Measurements from ENCODE around the gene SIAH3.

Gene SIAH3

DNA sequence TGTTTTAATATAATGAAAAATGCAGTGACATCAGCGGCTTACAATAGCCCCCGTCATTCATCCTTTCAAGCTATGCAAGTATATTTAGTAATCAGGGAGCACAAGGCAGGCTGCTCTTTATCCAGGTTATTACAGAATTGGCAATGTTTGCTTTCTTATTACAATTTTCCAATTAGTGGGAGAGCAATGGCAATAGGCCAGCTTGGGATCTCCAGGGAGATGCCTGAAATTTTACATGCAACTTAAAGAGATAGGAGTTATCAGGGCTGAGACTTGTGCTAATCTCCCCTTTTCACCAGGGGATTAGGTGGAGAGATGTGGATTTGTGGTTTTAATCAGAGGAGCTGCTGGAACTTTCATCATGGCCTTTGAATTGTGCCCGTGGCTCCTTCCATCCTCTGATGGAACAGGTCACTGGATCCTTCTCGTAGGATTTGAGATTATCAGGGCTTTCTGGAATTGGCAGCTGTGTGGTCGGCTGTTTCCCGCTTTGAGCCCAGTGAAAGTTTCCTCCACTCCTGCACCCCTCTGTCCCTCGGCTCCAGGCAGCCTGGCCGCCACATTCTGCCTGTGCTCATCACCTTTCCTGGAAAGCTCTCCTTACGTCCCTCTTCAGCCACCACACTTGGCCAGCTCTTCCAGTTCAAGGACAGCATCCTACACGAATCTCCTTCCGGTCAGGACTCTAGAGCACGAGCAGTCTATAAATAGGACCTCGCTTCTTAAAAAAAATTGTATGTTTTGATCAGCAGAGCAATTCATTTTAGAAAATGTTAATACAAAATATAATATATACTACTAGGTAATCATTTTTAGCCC is 102.4 kb downstream of the SIAH3 start:
- Histone ChIP-seq H3K9me3 (ENCODE audit: control insufficient read depth in 1 of 2, low read length in 2 of 2) (no peaks in the 10 kb centered on the region), H3K36me3 (ENCODE audit: control insufficient read depth in 1 of 2, insufficient read depth in 2 of 2, low read length in 2 of 2) (no peaks in the 10 kb centered on the region), H3K27me3 (ENCODE audit: control insufficient read depth in 1 of 2, insufficient read depth in 2 of 2, low read length in 2 of 2) (no peaks in the 10 kb centered on the region), H3K9ac (ENCODE audit: low read depth in 1 of 2, low read length in 2 of 2) (no peak overlapping the region), H3K4me3 (ENCODE audit: low read depth in 1 of 2, low read length in 2 of 2) (no peak overlapping the region), H3K4me1 (ENCODE audit: control insufficient read depth in 1 of 2, insufficient read depth in 2 of 2, low read length in 2 of 2) (no peaks in the 10 kb centered on the region), H3K27ac (ENCODE audit: low read depth, low read length) (no peak overlapping the region)

DNA sequence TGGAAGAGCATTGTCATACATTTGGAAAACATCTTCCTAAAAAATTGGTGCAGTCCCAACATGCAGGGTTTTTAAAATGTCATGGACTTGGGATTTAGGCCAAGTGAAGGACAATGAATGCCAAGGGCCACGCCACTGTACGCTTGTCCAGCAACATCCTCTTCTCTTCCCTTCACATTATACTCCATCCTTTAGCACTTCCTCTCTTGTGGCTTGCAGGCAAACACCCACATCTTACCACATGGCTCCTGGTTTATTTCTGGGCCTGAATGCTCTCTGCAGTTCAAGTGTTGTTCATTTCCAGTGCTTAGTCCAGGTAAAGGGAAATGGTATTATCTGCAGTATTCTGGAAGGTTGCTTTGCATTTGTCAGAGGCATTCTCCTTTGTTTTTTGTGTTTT is 104.5 kb downstream of the SIAH3 start:
- Histone ChIP-seq H3K36me3 (ENCODE audit: control insufficient read depth in 1 of 2, insufficient read depth in 2 of 2, low read length in 2 of 2) (no peaks in the 10 kb centered on the region), H3K9ac (ENCODE audit: low read depth in 1 of 2, low read length in 2 of 2) (no peak overlapping the region), H3K27ac (ENCODE audit: low read depth, low read length) (no peak overlapping the region), H3K27me3 (ENCODE audit: control insufficient read depth in 1 of 2, insufficient read depth in 2 of 2, low read length in 2 of 2) (no peaks in the 10 kb centered on the region), H3K9me3 (ENCODE audit: control insufficient read depth in 1 of 2, low read length in 2 of 2) (no peaks in the 10 kb centered on the region), H3K4me3 (ENCODE audit: low read depth in 1 of 2, low read length in 2 of 2) (no peak overlapping the region), H3K4me1 (ENCODE audit: control insufficient read depth in 1 of 2, insufficient read depth in 2 of 2, low read length in 2 of 2) (no peaks in the 10 kb centered on the region)

GRCh38 chr13:45744979-45745378 is 106.6 kb downstream of the SIAH3 start:
- Histone ChIP-seq H3K36me3 (ENCODE audit: control insufficient read depth in 1 of 2, insufficient read depth in 2 of 2, low read length in 2 of 2) (no peaks in the 10 kb centered on the region), H3K9me3 (ENCODE audit: control insufficient read depth in 1 of 2, low read length in 2 of 2) (no peaks in the 10 kb centered on the region), H3K4me3 (ENCODE audit: low read depth in 1 of 2, low read length in 2 of 2) (no peak overlapping the region), H3K27me3 (ENCODE audit: control insufficient read depth in 1 of 2, insufficient read depth in 2 of 2, low read length in 2 of 2) (no peaks in the 10 kb centered on the region), H3K27ac (ENCODE audit: low read depth, low read length) (no peak overlapping the region), H3K4me1 (ENCODE audit: control insufficient read depth in 1 of 2, insufficient read depth in 2 of 2, low read length in 2 of 2) (no peaks in the 10 kb centered on the region), H3K9ac (ENCODE audit: low read depth in 1 of 2, low read length in 2 of 2) (no peak overlapping the region)

GRCh38 chr13:45742985-45743384 is 108.6 kb downstream of the SIAH3 start:
- Histone ChIP-seq H3K9ac (ENCODE audit: low read depth in 1 of 2, low read length in 2 of 2) (no peak overlapping the region), H3K27me3 (ENCODE audit: control insufficient read depth in 1 of 2, insufficient read depth in 2 of 2, low read length in 2 of 2) (no peaks in the 10 kb centered on the region), H3K4me1 (ENCODE audit: control insufficient read depth in 1 of 2, insufficient read depth in 2 of 2, low read length in 2 of 2) (no peaks in the 10 kb centered on the region), H3K9me3 (ENCODE audit: control insufficient read depth in 1 of 2, low read length in 2 of 2) (no peaks in the 10 kb centered on the region), H3K27ac (ENCODE audit: low read depth, low read length) (no peak overlapping the region), H3K4me3 (ENCODE audit: low read depth in 1 of 2, low read length in 2 of 2) (no peak overlapping the region), H3K36me3 (ENCODE audit: control insufficient read depth in 1 of 2, insufficient read depth in 2 of 2, low read length in 2 of 2) (no peaks in the 10 kb centered on the region)

DNA sequence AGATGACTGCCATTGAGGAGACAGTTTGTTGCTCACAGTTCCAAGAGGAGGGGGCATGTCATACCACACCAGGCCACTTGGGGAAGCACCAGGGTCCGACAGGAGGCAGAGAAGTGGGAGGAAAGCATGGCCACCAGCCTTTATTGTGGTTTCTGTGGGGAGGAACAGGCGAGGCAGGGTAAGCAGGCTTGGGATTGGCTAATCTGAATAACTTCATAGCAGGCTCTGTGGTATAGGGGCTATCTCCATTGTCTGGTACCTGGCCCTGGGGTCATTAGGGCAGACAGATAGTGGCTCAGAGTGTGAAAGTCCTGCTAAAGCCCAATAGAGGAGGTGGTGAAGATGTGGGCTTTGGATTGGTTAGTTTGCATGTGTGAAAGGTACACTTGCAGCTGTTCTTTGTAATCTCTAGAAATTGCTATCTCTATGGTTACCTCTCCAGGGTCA is 114.0 kb downstream of the SIAH3 start:
- Histone ChIP-seq H3K9ac (ENCODE audit: low read depth in 1 of 2, low read length in 2 of 2) (no peak overlapping the region), H3K27ac (ENCODE audit: low read depth, low read length) (no peak overlapping the region), H3K27me3 (ENCODE audit: control insufficient read depth in 1 of 2, insufficient read depth in 2 of 2, low read length in 2 of 2) (no peaks in the 10 kb centered on the region), H3K4me3 (ENCODE audit: low read depth in 1 of 2, low read length in 2 of 2) (no peak overlapping the region), H3K9me3 (ENCODE audit: control insufficient read depth in 1 of 2, low read length in 2 of 2) (no peaks in the 10 kb centered on the region), H3K4me1 (ENCODE audit: control insufficient read depth in 1 of 2, insufficient read depth in 2 of 2, low read length in 2 of 2) (no peaks in the 10 kb centered on the region), H3K36me3 (ENCODE audit: control insufficient read depth in 1 of 2, insufficient read depth in 2 of 2, low read length in 2 of 2) (no peaks in the 10 kb centered on the region)

GRCh38 chr13:45733361-45733760 is 118.2 kb downstream of the SIAH3 start:
- Histone ChIP-seq H3K9me3 (ENCODE audit: control insufficient read depth in 1 of 2, low read length in 2 of 2) (no peaks in the 10 kb centered on the region), H3K4me1 (ENCODE audit: control insufficient read depth in 1 of 2, insufficient read depth in 2 of 2, low read length in 2 of 2) (no peaks in the 10 kb centered on the region)

DNA sequence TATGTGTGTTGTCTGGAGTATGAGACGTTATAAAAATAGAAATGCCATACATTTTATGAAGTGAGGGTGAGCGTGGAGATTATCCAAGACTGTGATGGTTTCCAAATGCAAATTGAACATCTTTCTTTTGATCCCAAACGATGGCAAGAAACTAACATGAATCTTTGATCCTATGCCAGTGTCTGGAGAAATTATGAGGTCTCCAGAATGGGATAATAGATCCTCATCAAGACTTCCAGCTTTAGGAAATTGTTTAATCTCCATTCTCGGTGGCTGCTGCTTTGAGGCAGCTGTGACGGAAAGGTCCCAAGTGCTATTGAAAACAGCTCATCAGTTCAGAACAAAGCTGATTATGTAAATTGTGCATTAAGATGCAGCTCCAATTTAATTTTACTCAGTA is 118.6 kb downstream of the SIAH3 start:
- Histone ChIP-seq H3K27me3 (ENCODE audit: control insufficient read depth in 1 of 2, insufficient read depth in 2 of 2, low read length in 2 of 2) (no peaks in the 10 kb centered on the region), H3K36me3 (ENCODE audit: control insufficient read depth in 1 of 2, insufficient read depth in 2 of 2, low read length in 2 of 2) (no peaks in the 10 kb centered on the region), H3K4me3 (ENCODE audit: low read depth in 1 of 2, low read length in 2 of 2) (no peak overlapping the region), H3K9ac (ENCODE audit: low read depth in 1 of 2, low read length in 2 of 2) (no peak overlapping the region), H3K9me3 (ENCODE audit: control insufficient read depth in 1 of 2, low read length in 2 of 2) (no peaks in the 10 kb centered on the region), H3K27ac (ENCODE audit: low read depth, low read length) (no peak overlapping the region), H3K4me1 (ENCODE audit: control insufficient read depth in 1 of 2, insufficient read depth in 2 of 2, low read length in 2 of 2) (no peaks in the 10 kb centered on the region)

More at GRCh38 chr13:45733361-45733760, 118.2 kb downstream of the SIAH3 start:
- H3K9ac ChIP-seq (ENCODE audit: low read depth in 1 of 2, low read length in 2 of 2) = no peak overlapping the region
- H3K27ac ChIP-seq (ENCODE audit: low read depth, low read length) = no peak overlapping the region
- H3K36me3 ChIP-seq (ENCODE audit: control insufficient read depth in 1 of 2, insufficient read depth in 2 of 2, low read length in 2 of 2) = no peaks in the 10 kb centered on the region
- no peak overlapping the region for H3K4me3 ChIP-seq (ENCODE audit: low read depth in 1 of 2, low read length in 2 of 2)
- H3K27me3 ChIP-seq (ENCODE audit: control insufficient read depth in 1 of 2, insufficient read depth in 2 of 2, low read length in 2 of 2) = no peaks in the 10 kb centered on the region

DNA sequence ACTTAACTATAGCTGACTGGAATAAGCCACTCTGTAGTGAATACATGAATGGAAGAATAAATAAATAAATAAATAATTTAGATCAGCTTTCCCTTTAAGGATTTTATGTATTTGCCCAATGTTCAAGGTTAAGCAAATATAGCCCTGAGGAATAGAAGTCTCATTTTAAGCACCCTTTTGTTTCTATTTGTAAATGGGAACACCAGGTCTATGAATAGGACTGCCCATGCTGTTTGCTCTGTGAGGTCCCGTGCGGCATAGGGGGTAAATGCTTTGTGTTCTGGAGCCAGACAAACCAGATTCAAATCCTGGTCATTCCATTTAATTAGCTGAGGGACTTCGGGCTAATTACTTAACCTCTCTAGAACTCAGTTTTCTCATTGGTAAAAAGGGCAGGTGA is 120.1 kb downstream of the SIAH3 start:
- Histone ChIP-seq H3K27me3 (ENCODE audit: control insufficient read depth in 1 of 2, insufficient read depth in 2 of 2, low read length in 2 of 2) (no peaks in the 10 kb centered on the region), H3K9ac (ENCODE audit: low read depth in 1 of 2, low read length in 2 of 2) (no peak overlapping the region), H3K36me3 (ENCODE audit: control insufficient read depth in 1 of 2, insufficient read depth in 2 of 2, low read length in 2 of 2) (no peaks in the 10 kb centered on the region), H3K9me3 (ENCODE audit: control insufficient read depth in 1 of 2, low read length in 2 of 2) (no peaks in the 10 kb centered on the region), H3K4me1 (ENCODE audit: control insufficient read depth in 1 of 2, insufficient read depth in 2 of 2, low read length in 2 of 2) (no peaks in the 10 kb centered on the region), H3K27ac (ENCODE audit: low read depth, low read length) (no peak overlapping the region), H3K4me3 (ENCODE audit: low read depth in 1 of 2, low read length in 2 of 2) (no peak overlapping the region)

GRCh38 chr13:45728759-45729158 is 122.8 kb downstream of the SIAH3 start:
- Histone ChIP-seq H3K4me3 (ENCODE audit: low read depth in 1 of 2, low read length in 2 of 2) (no peak overlapping the region), H3K9me3 (ENCODE audit: control insufficient read depth in 1 of 2, low read length in 2 of 2) (no peaks in the 10 kb centered on the region), H3K36me3 (ENCODE audit: control insufficient read depth in 1 of 2, insufficient read depth in 2 of 2, low read length in 2 of 2) (no peaks in the 10 kb centered on the region), H3K27ac (ENCODE audit: low read depth, low read length) (no peak overlapping the region), H3K9ac (ENCODE audit: low read depth in 1 of 2, low read length in 2 of 2) (no peak overlapping the region), H3K4me1 (ENCODE audit: control insufficient read depth in 1 of 2, insufficient read depth in 2 of 2, low read length in 2 of 2) (no peaks in the 10 kb centered on the region), H3K27me3 (ENCODE audit: control insufficient read depth in 1 of 2, insufficient read depth in 2 of 2, low read length in 2 of 2) (no peaks in the 10 kb centered on the region)

All from duodenal mucosa (tissue), 2 donors.